Chondrocyte (in vitro differentiated cells): ENCODE data around the gene POLR2E. TPM values are rescaled to one million over a fixed set of nuclear protein-coding genes. Genes with fewer than 3 reads are reported as not detected.

Experiments used
- DNase-seq: peaks from one replicate; pipeline ENCODE4 v3.0.0; 2021; ENCODE audit warnings: mixed read lengths, low spot score
- H3K27ac Mint-ChIP-seq: one replicate; pipeline ENCODE4 v1.8.0; 2021; ENCODE audit warnings: mild to moderate bottlenecking, moderate library complexity, mixed read lengths; ENCODE audit not compliant: unreplicated experiment
- H3K27me3 Mint-ChIP-seq: 2 replicates; pipeline ENCODE4 v1.8.0; 2021; ENCODE audit warnings: low read depth, mixed read lengths
- H3K36me3 Mint-ChIP-seq: 2 replicates; pipeline ENCODE4 v1.8.0; 2021; ENCODE audit warnings: low read depth, mixed read lengths
- H3K4me1 Mint-ChIP-seq: 2 replicates; pipeline ENCODE4 v1.8.0; 2021; ENCODE audit warnings: low read depth, mild to moderate bottlenecking, mixed read lengths
- H3K4me3 Mint-ChIP-seq: one replicate; pipeline ENCODE4 v1.8.0; 2021; ENCODE audit warnings: mild to moderate bottlenecking, moderate library complexity, mixed read lengths; ENCODE audit not compliant: unreplicated experiment
- H3K9me3 Mint-ChIP-seq: 2 replicates; pipeline ENCODE4 v1.8.0; 2021; ENCODE audit warnings: low read depth, mixed read lengths
- CTCF ChIP-seq: fragments of 200-600 bp; sonication (generic); IDR thresholded peaks from 2 replicates; pipeline ENCODE4 v1.5.0; 2021; ENCODE audit warnings: antibody characterized with exemption, mild to moderate bottlenecking, moderate library complexity
- total RNA-seq: library from RNA; stranded (reverse); gene quantifications from 3 replicates; pipeline ENCODE4 v1.2.1, GENCODE V29; 2021

Gene POLR2E
- total RNA-seq, 1 donor from 2014 or later = 119 TPM

GRCh38 chr19:1122021-1122971 lies 27.1 kb upstream of the POLR2E start:
- no peak for DNase-seq
- Mint-ChIP-seq H3K4me3 (no peak overlapping the region), H3K27ac (no peak overlapping the region), H3K36me3 (peaks cover 19% of the 10 kb centered on the region), H3K27me3 (no peaks in the 10 kb centered on the region), H3K4me1 (peaks cover 20% of the 10 kb centered on the region), H3K9me3 (no peaks in the 10 kb centered on the region)
- no peak for TF ChIP-seq CTCF

- Mint-ChIP-seq H3K27ac (no peak overlapping the region), H3K27me3 (no peaks in the 10 kb centered on the region), H3K4me1 (peaks cover 11% of the 10 kb centered on the region), H3K36me3 (peaks cover 19% of the 10 kb centered on the region), H3K9me3 (no peaks in the 10 kb centered on the region), H3K4me3 (no peak overlapping the region)
- DNase-seq = no peak
- no peak for TF ChIP-seq CTCF
Observed at GRCh38 chr19:1121395-1121794, 26.2 kb upstream of the POLR2E start.

GRCh38 chr19:1119475-1120217 lies 24.5 kb upstream of the POLR2E start:
- Mint-ChIP-seq H3K9me3 (no peaks in the 10 kb centered on the region), H3K27me3 (no peaks in the 10 kb centered on the region), H3K4me3 (no peak overlapping the region), H3K36me3 (peaks cover 18% of the 10 kb centered on the region), H3K4me1 (no peaks in the 10 kb centered on the region), H3K27ac (no peak overlapping the region)
- no peak for TF ChIP-seq CTCF
- no peak for DNase-seq

GRCh38 chr19:1118999-1119398 lies 23.8 kb upstream of the POLR2E start:
- H3K27me3 Mint-ChIP-seq = no peaks in the 10 kb centered on the region
- peaks cover 18% of the 10 kb centered on the region for H3K36me3 Mint-ChIP-seq
- H3K4me1 Mint-ChIP-seq = peaks cover under 1% of the 10 kb centered on the region
- DNase-seq = no peak
- no peaks in the 10 kb centered on the region for H3K9me3 Mint-ChIP-seq
- no peak overlapping the region for H3K4me3 Mint-ChIP-seq
- TF ChIP-seq CTCF = no peak
- no peak overlapping the region for H3K27ac Mint-ChIP-seq

- H3K4me3 Mint-ChIP-seq = no peak overlapping the region
- H3K27me3 Mint-ChIP-seq = no peaks in the 10 kb centered on the region
- no peak for DNase-seq
- peaks cover 6% of the 10 kb centered on the region for H3K4me1 Mint-ChIP-seq
- H3K27ac Mint-ChIP-seq = no peak overlapping the region
- H3K36me3 Mint-ChIP-seq = peaks cover 15% of the 10 kb centered on the region
- H3K9me3 Mint-ChIP-seq = no peaks in the 10 kb centered on the region
- no peak for TF ChIP-seq CTCF
Observed at GRCh38 chr19:1117654-1118053, 22.5 kb upstream of the POLR2E start.
